GM12878 (cell line): ENCODE measurements around the gene RANBP3. TPM values are rescaled to one million over a fixed set of nuclear protein-coding genes. Genes with fewer than 3 reads are reported as not detected.

Experiments used
- CHD2 ChIP-seq: IDR thresholded peaks from 2 replicates; pipeline ENCODE4 v1.6.1; 2011; ENCODE audit warnings: low read depth, low read length, improper control_type of control experiment, borderline replicate concordance
- IKZF2 ChIP-seq, 2 experiments: fragments of 450-650 bp; IDR thresholded peaks; 2 replicates each; pipeline ENCODE4 v1.6.1; 2017; ENCODE audit warnings: mild to moderate bottlenecking in 2 of 2, moderate library complexity in 2 of 2
- SMAD1 ChIP-seq: fragments of 450-650 bp; IDR thresholded peaks from 2 replicates; pipeline ENCODE4 v1.6.1; 2018; ENCODE audit warnings: mild to moderate bottlenecking, low read depth; ENCODE audit not compliant: partially characterized antibody
- polyA plus RNA-seq, 11 experiments: library from polyadenylated mRNA; depleted of rRNA in 4 of 11; unstranded in 6 of 11; stranded (reverse) in 5 of 11; fragments of >200 nt; fragmentation: Nextera tagmentation in 4 of 11; fragmentation: Illumina TruSeq in 1 of 11; extraction: Ambion mirVana in 4 of 11; extraction: Trizol in 1 of 11; gene quantifications; 1 replicate in 1 of 11; 2 replicates in 10 of 11; pipeline versions ENCODE4 v1.2.1 to v1.2.3, GENCODE V29; 2011 to 2016; ENCODE audit warnings: inconsistent platforms in 2 of 11, missing spikeins in 2 of 11, low read depth in 1 of 11
- total RNA-seq, 4 experiments: library from RNA; depleted of rRNA in 3 of 4; stranded (reverse); fragments of >200 nt in 3 of 4; fragmentation: Illumina TruSeq in 1 of 4; extraction: Trizol in 1 of 4; gene quantifications; 2 replicates each; pipeline versions ENCODE4 v1.2.1 to v1.2.3, GENCODE V29; 2013 to 2021
- TF ChIP-seq, protein P1 (sequence below): IDR thresholded peaks from 2 replicates; pipeline ENCODE4 v1.6.1; 2012; ENCODE audit warnings: improper control_type of control experiment, low read depth, low read length; ENCODE audit not compliant: insufficient replicate concordance
- TF ChIP-seq, protein P2 (sequence below): IDR thresholded peaks from 2 replicates; pipeline ENCODE4 v1.6.1; 2011; ENCODE audit warnings: borderline replicate concordance, low read depth, mild to moderate bottlenecking, moderate library complexity, low read length; ENCODE audit not compliant: insufficient read depth, poor library complexity, severe bottlenecking
- TF ChIP-seq, protein P3 (sequence below): IDR thresholded peaks from 2 replicates; pipeline ENCODE4 v1.6.1; 2012; ENCODE audit warnings: low read length, inconsistent platforms

The RANBP3 gene
- total and polyA plus RNA-seq, 10 of the 15 experiments (the other 5 are each of a cell fraction or from before 2014, with no cell fraction given): 1.1 to 81.6 (median 60.0) TPM

DNA sequence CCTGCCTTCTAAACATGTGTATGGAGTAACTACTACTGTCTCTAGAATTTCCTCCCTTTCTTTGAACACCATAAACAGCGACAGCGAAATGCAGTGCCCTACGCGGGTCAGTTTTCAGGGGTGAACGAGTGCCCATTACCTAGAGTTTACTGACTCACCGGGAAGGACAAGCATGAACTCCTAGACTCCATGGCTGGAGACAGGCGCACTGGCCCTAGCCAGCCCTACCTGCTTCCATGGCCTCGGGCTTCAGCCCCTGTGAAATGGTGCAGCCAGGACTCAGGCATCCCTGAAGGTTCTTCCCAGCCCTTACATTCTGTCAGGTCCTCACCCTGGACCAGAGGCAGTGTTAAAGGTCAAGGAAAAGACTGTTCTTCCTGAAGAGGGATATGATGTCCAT, 8.5 kb downstream of the RANBP3 start (continued):
- TF ChIP-seq, protein P1, sequence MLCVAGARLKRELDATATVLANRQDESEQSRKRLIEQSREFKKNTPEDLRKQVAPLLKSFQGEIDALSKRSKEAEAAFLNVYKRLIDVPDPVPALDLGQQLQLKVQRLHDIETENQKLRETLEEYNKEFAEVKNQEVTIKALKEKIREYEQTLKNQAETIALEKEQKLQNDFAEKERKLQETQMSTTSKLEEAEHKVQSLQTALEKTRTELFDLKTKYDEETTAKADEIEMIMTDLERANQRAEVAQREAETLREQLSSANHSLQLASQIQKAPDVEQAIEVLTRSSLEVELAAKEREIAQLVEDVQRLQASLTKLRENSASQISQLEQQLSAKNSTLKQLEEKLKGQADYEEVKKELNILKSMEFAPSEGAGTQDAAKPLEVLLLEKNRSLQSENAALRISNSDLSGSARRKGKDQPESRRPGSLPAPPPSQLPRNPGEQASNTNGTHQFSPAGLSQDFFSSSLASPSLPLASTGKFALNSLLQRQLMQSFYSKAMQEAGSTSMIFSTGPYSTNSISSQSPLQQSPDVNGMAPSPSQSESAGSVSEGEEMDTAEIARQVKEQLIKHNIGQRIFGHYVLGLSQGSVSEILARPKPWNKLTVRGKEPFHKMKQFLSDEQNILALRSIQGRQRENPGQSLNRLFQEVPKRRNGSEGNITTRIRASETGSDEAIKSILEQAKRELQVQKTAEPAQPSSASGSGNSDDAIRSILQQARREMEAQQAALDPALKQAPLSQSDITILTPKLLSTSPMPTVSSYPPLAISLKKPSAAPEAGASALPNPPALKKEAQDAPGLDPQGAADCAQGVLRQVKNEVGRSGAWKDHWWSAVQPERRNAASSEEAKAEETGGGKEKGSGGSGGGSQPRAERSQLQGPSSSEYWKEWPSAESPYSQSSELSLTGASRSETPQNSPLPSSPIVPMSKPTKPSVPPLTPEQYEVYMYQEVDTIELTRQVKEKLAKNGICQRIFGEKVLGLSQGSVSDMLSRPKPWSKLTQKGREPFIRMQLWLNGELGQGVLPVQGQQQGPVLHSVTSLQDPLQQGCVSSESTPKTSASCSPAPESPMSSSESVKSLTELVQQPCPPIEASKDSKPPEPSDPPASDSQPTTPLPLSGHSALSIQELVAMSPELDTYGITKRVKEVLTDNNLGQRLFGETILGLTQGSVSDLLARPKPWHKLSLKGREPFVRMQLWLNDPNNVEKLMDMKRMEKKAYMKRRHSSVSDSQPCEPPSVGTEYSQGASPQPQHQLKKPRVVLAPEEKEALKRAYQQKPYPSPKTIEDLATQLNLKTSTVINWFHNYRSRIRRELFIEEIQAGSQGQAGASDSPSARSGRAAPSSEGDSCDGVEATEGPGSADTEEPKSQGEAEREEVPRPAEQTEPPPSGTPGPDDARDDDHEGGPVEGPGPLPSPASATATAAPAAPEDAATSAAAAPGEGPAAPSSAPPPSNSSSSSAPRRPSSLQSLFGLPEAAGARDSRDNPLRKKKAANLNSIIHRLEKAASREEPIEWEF: no peak
- TF ChIP-seq SMAD1: no peak
- TF ChIP-seq, protein P2, sequence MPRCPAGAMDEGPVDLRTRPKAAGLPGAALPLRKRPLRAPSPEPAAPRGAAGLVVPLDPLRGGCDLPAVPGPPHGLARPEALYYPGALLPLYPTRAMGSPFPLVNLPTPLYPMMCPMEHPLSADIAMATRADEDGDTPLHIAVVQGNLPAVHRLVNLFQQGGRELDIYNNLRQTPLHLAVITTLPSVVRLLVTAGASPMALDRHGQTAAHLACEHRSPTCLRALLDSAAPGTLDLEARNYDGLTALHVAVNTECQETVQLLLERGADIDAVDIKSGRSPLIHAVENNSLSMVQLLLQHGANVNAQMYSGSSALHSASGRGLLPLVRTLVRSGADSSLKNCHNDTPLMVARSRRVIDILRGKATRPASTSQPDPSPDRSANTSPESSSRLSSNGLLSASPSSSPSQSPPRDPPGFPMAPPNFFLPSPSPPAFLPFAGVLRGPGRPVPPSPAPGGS: no peak
- no peak for TF ChIP-seq IKZF2 (IDR thresholded peaks at IDR 0.05)
- TF ChIP-seq CHD2: no peak
- TF ChIP-seq, protein P3, sequence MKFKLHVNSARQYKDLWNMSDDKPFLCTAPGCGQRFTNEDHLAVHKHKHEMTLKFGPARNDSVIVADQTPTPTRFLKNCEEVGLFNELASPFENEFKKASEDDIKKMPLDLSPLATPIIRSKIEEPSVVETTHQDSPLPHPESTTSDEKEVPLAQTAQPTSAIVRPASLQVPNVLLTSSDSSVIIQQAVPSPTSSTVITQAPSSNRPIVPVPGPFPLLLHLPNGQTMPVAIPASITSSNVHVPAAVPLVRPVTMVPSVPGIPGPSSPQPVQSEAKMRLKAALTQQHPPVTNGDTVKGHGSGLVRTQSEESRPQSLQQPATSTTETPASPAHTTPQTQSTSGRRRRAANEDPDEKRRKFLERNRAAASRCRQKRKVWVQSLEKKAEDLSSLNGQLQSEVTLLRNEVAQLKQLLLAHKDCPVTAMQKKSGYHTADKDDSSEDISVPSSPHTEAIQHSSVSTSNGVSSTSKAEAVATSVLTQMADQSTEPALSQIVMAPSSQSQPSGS: no peak
